NOMO-1 (cell line): ENCODE measurements around the gene PAQR7.
A peak's percentile ranks its signal among the peaks of the same experiment; 100 is the strongest.
"Not testable (repeated sequence)": the region's sequence is repeated elsewhere in the genome, so short reads cannot be mapped to it uniquely, and the experiment has no call there.

Experiments used
- DNase-seq, 2 experiments: peaks; one replicate each; lab custom pipeline; 2025; ENCODE audit not compliant: unreplicated experiment in 2 of 2; lab: John Stamatoyannopoulos, UW

The PAQR7 gene

GRCh38 chr1:25854554-25854953, 21.0 kb downstream of the PAQR7 start:
- DNase-seq: no peak

DNA sequence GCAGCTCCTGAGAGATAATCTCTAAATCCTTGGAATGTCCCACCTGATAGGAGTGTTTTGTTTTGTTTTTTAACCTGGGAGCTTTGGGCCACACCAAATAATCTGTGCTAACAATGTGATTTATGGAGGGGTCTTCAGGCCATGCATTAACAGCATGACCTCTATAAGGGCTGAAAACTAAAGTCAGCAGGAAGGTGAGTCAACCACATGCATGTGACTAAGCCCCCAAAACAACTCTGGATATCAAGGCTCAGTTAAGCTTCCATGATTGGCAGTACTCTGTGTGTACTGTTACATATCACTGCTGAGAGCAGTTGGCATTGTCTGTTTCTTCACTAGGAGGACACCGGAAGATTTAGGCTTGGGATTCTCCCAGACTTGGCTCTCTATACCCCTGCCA, 27.0 kb downstream of the PAQR7 start:
- DNase-seq: no peak

- DNase-seq: no peak
Observed at GRCh38 chr1:25847929-25848328, 27.6 kb downstream of the PAQR7 start.

DNA sequence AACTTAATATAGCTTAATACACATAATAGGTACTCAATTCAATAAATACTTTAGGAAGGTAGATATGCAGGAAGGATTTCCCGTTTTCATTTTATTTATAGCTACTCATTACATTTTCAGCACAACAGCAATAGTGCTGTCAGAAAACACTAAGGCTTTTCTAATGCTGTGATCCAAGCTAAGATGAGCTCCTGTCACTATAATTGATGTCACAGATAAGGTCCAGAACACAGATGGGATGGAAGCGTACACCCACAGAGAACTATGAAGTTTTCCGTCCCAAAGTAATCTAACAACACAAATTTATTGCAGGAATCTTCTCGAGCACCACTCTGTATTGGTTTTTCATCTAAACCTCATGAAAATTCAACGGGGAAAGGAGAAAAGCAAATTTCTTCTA, 29.8 kb downstream of the PAQR7 start:
- DNase-seq: no peak

DNA sequence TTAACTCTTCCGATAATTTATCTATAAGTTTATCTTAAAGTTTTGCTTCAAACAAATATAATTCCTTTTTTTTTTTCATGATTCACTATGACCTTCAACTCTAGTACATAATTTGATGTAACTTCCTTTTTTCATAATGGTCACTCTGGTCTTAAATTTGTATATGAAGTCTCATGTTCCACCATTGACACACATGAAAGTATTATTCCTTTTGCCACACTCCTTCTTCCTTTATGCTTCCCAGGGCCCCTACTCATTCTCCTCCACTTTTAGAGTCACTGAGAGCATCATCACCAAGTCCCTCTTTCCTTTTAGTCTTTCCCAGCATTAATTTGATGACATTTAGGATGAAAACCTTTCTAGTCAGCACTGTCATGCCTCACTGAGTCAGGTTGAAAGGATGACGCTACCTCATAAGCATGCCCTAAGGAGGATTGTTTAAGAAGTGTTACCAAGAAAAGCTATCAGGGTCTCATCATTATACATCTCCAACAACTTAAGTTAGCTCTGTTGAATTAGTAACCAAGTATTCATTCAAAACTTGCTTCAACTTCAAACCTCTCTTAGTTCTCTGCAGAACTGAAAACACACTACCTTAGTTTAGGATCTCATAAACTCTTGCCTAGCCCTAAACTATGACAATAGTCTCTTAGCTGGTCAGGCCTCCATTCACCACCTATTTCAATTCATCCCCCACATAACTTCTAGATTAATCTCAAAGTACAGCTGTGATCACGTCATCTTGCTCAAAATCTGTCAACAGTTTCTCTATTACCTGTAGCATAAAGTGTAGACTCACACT, 30.8 kb downstream of the PAQR7 start:
- DNase-seq: peak in 1 of 2 experiments; percentile 49

DNA sequence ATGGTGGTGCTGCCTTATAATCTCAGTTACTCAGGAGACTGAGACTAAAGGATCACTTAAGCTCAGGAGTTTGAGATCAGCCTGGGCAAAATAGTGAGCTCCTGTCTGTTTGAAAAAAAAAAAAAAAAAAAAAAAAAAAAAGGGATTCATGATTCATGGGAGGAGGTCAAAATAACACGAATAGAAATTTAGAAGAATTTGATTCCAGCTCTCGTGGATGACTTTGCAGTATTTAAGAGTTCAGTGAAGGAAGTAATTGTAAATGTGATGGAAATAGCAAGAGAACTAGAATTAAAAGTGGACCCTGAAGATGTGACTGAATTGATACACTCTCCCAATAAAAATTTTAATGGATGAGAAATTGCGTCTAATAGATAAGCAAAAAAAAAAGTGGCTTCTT, 32.0 kb downstream of the PAQR7 start:
- DNase-seq: no peak

GRCh38 chr1:25839808-25840207, 35.7 kb downstream of the PAQR7 start:
- DNase-seq: not testable (repeated sequence)

GRCh38 chr1:25837262-25837875, 38.1 kb downstream of the PAQR7 start:
- DNase-seq: peak in 1 of 2 experiments; percentile 12

- DNase-seq: no peak
Observed at GRCh38 chr1:25836695-25837094, 38.8 kb downstream of the PAQR7 start.

GRCh38 chr1:25834894-25835293, 40.6 kb downstream of the PAQR7 start:
- DNase-seq: no peak

- DNase-seq: no peak
Observed at GRCh38 chr1:25833158-25833557, 42.4 kb downstream of the PAQR7 start.

- DNase-seq: no peak
Observed at GRCh38 chr1:25832336-25833037, 43.0 kb downstream of the PAQR7 start.

- peak in 1 of 2 experiments; percentile 17 for DNase-seq
Observed at GRCh38 chr1:25831569-25832196, 43.8 kb downstream of the PAQR7 start.

DNA sequence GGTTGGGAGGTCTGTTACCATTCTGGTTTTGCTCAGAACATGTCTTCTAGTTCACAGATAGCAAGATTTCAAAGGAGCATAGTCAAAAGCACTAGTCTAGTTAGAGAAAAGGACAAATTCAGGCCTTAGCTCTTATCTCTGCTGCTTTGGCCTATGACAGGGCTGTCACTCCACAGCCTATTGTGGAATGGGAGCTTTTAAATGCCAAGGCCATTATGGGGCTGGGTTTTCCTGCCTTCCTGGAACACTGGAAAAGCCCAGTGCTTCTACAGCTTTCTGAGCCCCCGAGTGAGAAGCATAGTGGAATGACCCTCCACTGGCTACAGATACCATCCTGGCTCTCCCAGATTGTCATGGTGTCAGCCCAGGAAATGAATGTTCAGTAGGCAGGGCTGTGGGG, 46.5 kb downstream of the PAQR7 start:
- no peak for DNase-seq

DNA sequence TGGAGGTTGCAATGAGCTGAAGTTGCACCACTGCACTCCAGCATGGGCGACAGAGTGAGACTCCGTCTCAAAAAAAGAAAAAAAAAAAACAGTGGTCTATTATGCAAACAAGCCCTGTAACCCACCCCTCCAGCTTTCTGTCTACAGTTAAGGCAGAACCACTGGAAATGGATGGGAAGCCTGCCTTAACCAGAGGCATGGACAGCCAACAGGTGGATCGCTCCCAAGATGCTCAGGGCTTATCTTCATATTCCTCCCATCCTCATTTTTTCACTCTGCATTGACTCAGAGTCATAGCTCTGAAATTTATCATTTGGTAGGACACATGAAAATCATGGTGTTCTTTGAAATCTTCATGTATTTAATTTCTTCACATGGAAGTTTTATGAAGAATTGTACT, 47.0 kb downstream of the PAQR7 start:
- DNase-seq: no peak

- DNase-seq: no peak
Observed at GRCh38 chr1:25826571-25826970, 48.9 kb downstream of the PAQR7 start.

DNA sequence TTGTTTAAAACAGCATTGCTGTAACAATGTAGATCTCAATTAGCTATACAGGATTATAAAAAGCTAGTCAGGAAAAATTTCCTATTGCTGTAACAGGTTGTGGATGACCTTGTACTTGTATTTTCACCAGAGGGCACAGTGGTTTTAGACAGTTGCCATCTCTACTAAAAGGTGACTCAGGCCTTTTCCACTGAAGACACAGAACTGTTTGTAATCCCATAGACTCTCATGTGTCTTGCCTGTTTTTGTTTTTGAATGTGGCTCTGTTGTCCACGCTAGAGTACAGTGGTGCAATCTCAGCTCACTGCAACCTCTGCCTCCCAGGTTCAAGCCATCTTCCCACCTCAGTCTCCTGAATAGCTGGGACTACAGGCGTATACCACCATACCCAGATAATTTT, 49.9 kb downstream of the PAQR7 start:
- DNase-seq: no peak

DNA sequence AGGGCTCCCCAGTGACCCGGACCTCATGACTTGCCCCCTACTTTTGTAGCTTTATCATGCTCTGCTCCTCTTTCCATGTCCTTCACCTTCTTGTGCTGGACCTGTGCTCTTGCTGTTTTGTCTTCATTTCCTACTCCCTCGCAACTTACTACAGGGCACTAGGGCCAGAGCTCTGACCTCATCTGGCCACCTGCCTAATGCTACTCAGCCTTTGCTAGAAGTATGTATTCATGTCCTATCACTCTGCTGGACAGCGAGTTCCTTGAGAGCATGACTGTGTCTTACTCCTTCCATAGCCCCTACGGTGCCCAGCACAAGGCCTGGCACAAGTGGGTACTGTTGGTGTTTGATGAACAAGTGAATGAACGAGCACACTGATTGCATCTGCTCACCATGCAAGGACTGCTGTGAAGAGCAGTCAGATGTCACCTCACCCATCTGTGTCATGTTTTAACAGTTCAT, 53.8 kb downstream of the PAQR7 start:
- no peak for DNase-seq

GRCh38 chr1:25821112-25821476, 54.4 kb downstream of the PAQR7 start:
- DNase-seq: peak in 1 of 2 experiments; percentile 34

DNA sequence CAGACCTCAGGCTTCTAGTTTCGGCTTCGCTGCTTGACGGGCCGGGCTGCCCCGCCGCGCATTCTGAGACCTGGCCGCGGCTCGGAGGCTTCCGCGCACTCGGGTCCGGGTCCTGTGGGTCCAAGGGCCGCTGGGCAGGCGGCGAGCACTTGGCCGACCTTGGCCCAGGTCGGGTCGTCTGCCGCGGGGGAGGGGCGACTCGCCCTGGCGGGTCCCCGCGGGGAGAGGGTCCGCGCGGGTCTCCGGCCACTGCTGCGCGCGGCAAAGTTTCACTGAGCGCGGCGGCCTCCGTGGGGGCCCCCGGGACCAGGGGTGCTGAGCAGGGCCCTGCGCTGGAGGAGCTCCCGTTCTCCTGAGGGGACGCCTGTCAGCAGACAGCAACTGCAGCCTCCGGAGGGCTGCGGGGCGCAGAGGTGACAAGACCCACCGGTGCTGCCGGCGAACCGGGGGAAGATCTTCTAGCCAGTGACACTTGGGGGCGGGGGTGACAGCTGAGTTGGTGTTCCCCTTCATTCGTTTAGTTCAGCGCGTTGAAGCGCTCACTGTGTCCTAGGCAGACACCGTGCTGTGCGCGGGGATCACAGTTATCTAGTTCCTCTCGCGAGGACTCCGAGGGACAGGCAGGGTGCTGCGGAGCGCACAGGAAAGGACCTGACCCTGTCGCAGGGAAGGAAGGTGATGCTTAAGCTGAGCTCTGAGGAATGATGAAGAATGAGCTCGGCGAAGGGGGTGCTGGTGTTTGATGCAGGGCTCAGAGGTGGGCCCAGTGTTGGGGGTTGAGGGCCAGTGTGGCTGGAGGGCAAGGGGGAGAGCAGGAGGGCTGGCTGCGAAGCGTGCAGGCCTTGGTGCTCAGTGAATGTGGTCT, 55.0 kb downstream of the PAQR7 start:
- peak; percentile 63 to 73 for DNase-seq
